Parathyroid adenoma (tissue), 2 donors: ENCODE measurements around the gene SHISA9.

ENCODE experiments used
- H2AFZ ChIP-seq: fragments of 300-600 bp; sonication (generic); one replicate; pipeline ENCODE4 v1.7.0; 2017; ENCODE audit warnings: antibody characterized with exemption, mild to moderate bottlenecking
- H3K27ac ChIP-seq: fragments of 300-600 bp; sonication (generic); one replicate; pipeline ENCODE4 v1.7.0; 2017
- H3K27me3 ChIP-seq: fragments of 300-600 bp; sonication (generic); one replicate; pipeline ENCODE4 v1.7.0; 2017; ENCODE audit warnings: low read length; ENCODE audit not compliant: control insufficient read depth, insufficient read depth
- H3K36me3 ChIP-seq: fragments of 300-600 bp; sonication (generic); one replicate; pipeline ENCODE4 v1.7.0; 2017; ENCODE audit warnings: low read length; ENCODE audit not compliant: control insufficient read depth, insufficient read depth
- H3K4me1 ChIP-seq: fragments of 300-600 bp; sonication (generic); one replicate; pipeline ENCODE4 v1.7.0; 2017; ENCODE audit warnings: control low read depth
- H3K4me2 ChIP-seq: fragments of 300-600 bp; sonication (generic); one replicate; pipeline ENCODE4 v1.7.0; 2017; ENCODE audit warnings: low read length
- H3K4me3 ChIP-seq: fragments of 300-600 bp; sonication (generic); one replicate; pipeline ENCODE4 v1.7.0; 2017; ENCODE audit warnings: low read depth, low read length
- H3K79me2 ChIP-seq: fragments of 300-600 bp; sonication (generic); one replicate; pipeline ENCODE4 v1.7.0; 2017; ENCODE audit warnings: control low read depth
- H3K9ac ChIP-seq: fragments of 300-600 bp; sonication (generic); one replicate; pipeline ENCODE4 v1.7.0; 2017; ENCODE audit warnings: mild to moderate bottlenecking
- H3K9me3 ChIP-seq: fragments of 300-600 bp; sonication (generic); one replicate; pipeline ENCODE4 v1.7.0; 2017; ENCODE audit warnings: low read length; ENCODE audit not compliant: control insufficient read depth
- TF ChIP-seq, protein P1 (sequence below): fragments of 300-600 bp; sonication (generic); IDR thresholded peaks from one replicate; pipeline ENCODE4 v1.7.0; 2017; ENCODE audit warnings: antibody characterized with exemption, mild to moderate bottlenecking
- donor health status: primary hyperparathyroidism.

SHISA9 gene

DNA sequence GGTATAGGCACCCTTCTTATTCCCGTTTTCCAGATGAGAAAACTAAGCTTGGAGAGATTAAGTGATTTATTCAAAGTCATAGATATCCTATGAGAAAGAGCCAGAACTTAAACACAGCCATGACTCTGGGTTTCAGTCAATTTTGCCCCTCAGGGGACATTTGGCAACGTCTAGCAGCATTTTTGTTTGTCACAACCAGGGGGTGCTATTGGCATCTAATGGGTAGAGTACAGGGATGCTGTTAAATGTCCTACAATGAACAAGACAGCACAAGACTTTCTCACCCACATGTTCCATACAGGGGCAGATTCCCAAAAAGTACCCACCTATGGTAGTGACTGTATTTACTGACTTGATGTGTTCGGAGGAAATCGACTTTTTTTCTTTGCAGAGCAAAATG is 4.8 kb upstream of the SHISA9 start:
- Histone ChIP-seq H3K27me3 (no peaks in the 10 kb centered on the region), H3K4me3 (no peak overlapping the region), H3K9ac (no peak overlapping the region), H3K36me3 (no peaks in the 10 kb centered on the region), H3K79me2 (no peaks in the 10 kb centered on the region), H3K27ac (no peak overlapping the region), H2AFZ (no peak overlapping the region), H3K4me2 (no peak overlapping the region), H3K9me3 (no peaks in the 10 kb centered on the region), H3K4me1 (no peaks in the 10 kb centered on the region)
- TF ChIP-seq, protein P1, sequence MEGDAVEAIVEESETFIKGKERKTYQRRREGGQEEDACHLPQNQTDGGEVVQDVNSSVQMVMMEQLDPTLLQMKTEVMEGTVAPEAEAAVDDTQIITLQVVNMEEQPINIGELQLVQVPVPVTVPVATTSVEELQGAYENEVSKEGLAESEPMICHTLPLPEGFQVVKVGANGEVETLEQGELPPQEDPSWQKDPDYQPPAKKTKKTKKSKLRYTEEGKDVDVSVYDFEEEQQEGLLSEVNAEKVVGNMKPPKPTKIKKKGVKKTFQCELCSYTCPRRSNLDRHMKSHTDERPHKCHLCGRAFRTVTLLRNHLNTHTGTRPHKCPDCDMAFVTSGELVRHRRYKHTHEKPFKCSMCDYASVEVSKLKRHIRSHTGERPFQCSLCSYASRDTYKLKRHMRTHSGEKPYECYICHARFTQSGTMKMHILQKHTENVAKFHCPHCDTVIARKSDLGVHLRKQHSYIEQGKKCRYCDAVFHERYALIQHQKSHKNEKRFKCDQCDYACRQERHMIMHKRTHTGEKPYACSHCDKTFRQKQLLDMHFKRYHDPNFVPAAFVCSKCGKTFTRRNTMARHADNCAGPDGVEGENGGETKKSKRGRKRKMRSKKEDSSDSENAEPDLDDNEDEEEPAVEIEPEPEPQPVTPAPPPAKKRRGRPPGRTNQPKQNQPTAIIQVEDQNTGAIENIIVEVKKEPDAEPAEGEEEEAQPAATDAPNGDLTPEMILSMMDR = peak; percentile 23

DNA sequence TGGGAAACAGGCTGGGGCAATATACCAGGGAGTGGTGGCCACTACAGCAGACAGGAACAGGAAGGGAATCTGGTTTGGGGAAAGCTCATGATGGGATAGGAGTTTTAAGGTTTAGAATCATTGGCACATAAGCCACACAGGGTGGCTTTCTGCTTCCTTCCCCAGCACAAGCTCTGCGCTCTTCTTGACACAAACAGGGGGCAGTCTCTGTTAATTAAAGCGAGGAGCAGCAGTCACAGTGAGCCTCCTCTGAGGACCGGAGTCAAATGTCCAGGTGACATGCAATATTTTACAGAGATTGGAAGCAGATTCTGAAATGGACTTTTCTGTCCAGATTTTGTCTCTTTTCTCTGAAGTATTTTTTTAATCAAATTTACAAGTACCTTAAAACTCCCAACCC is 2.8 kb upstream of the SHISA9 start:
- H3K4me3 ChIP-seq = no peak overlapping the region
- H3K27me3 ChIP-seq = peaks cover 4% of the 10 kb centered on the region
- no peaks in the 10 kb centered on the region for H3K79me2 ChIP-seq
- H3K9ac ChIP-seq = no peak overlapping the region
- no peak overlapping the region for H3K4me2 ChIP-seq
- H3K27ac ChIP-seq = no peak overlapping the region
- no peak overlapping the region for H2AFZ ChIP-seq
- no peaks in the 10 kb centered on the region for H3K4me1 ChIP-seq
- no peaks in the 10 kb centered on the region for H3K36me3 ChIP-seq
- H3K9me3 ChIP-seq = no peaks in the 10 kb centered on the region
- TF ChIP-seq, protein P1 = no peak

DNA sequence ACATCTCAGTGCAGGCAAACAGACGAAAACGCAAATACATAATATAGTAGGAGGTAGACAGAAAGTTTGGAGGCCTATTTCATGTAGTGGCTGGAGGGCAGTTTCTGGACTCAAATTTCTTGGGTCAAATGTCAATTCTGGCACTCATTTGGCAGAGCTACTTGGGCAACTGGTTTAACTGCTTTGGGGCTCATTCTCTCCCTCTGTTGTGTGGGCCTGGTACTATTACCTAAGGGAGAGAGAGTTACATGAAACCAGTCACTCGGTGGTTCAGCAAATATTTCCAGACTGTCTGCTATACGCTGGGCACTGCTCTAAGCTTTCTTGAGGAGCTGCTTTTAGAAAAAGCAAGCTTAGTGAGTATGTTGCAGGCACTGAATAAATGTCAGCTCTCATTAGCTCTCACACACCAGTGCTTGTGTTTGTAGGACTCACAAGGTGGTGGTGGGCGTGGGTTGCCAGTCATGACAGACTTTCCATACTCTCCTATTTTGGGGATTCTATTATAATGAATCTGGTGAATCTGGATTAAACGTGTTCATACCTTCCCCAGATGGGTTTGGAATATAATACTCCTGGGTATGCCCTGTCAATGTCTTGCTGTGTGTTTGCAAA is 1.8 kb upstream of the SHISA9 start:
- H3K27me3 ChIP-seq = peaks cover 7% of the 10 kb centered on the region
- H3K27ac ChIP-seq = no peak overlapping the region
- H3K4me3 ChIP-seq = no peak overlapping the region
- no peak overlapping the region for H3K4me2 ChIP-seq
- H3K36me3 ChIP-seq = no peaks in the 10 kb centered on the region
- H3K9me3 ChIP-seq = no peaks in the 10 kb centered on the region
- H3K9ac ChIP-seq = no peak overlapping the region
- no peak overlapping the region for H2AFZ ChIP-seq
- TF ChIP-seq, protein P1 = no peak
- no peaks in the 10 kb centered on the region for H3K79me2 ChIP-seq
- H3K4me1 ChIP-seq = no peaks in the 10 kb centered on the region

DNA sequence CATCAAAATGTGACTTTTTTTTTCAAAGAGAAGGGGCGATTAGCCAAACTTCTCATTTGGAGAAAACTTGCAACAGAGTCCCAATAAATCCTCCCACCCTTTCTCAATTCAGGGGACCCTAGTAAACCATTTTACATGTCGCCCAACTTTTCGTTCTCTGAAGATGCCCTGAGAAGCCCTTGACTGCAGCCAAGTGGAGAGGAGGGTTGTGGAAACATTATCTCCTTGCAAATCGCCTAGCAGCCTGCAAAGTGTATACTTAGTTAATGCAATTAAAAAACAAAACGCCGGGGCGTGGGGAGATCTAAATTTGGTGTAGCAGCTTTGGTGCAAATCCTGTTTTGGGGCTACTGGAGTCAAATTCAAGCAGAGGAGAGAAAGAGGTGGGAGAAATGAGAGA is 1.2 kb upstream of the SHISA9 start:
- Histone ChIP-seq H3K4me3 (no peak overlapping the region), H3K27me3 (peaks cover 7% of the 10 kb centered on the region), H3K27ac (no peak overlapping the region)

More for the DNA sequence above, 1.2 kb upstream of the SHISA9 start:
- Histone ChIP-seq H3K9ac (no peak overlapping the region), H3K4me2 (no peak overlapping the region), H3K9me3 (no peaks in the 10 kb centered on the region), H2AFZ (no peak overlapping the region), H3K4me1 (no peaks in the 10 kb centered on the region), H3K79me2 (no peaks in the 10 kb centered on the region), H3K36me3 (no peaks in the 10 kb centered on the region)
- TF ChIP-seq, protein P1 = no peak
